ENCODE measurements around the gene WDR55. TPM values are rescaled to one million over a fixed set of nuclear protein-coding genes. Genes with fewer than 3 reads are reported as not detected.

WDR55 gene
- total RNA-seq, 2 donors from 2014 or later = 20.4 to 23.1 TPM

GRCh38 chr5:140694276-140694675 lies 29.6 kb downstream of the WDR55 start:
- TF ChIP-seq CTCF (conservative IDR thresholded peaks at IDR 0.05) = no peak
- no peak overlapping the region for H3K4me3 Mint-ChIP-seq
- H3K36me3 Mint-ChIP-seq (ENCODE audit: low read depth) = peaks cover 62% of the 10 kb centered on the region
- Histone ChIP-seq H3K27me3 (ENCODE audit: control insufficient read depth, insufficient read depth, low read length, poor library complexity, severe bottlenecking) (no peaks in the 10 kb centered on the region), H3K4me3 (ENCODE audit: low read length) (no peak overlapping the region), H3K27ac (ENCODE audit: low read depth, low read length) (no peak overlapping the region), H3K9me3 (ENCODE audit: control insufficient read depth, low read length) (no peaks in the 10 kb centered on the region), H3K4me1 (ENCODE audit: control insufficient read depth, insufficient read depth, low read length) (peaks cover 22% of the 10 kb centered on the region), H3K9ac (ENCODE audit: extremely low read depth, low read length, poor library complexity, severe bottlenecking) (no peak overlapping the region), H3K36me3 (ENCODE audit: control insufficient read depth, insufficient read depth, low read length) (peaks cover 64% of the 10 kb centered on the region)
- no peaks in the 10 kb centered on the region for H3K27me3 Mint-ChIP-seq (ENCODE audit: insufficient read depth)
- DNase-seq = no peak
- peaks cover 31% of the 10 kb centered on the region for H3K4me1 Mint-ChIP-seq
- WGBS, 2 experiments (ENCODE audit: insufficient coverage in 1 of 2, insufficient read length in 1 of 2) = 93 to 95% methylated on average over 5 of the region's 5 CpGs
- H3K27ac Mint-ChIP-seq = no peak overlapping the region
- H3K9me3 Mint-ChIP-seq = no peaks in the 10 kb centered on the region

GRCh38 chr5:140696891-140697492 lies 32.3 kb downstream of the WDR55 start:
- Mint-ChIP-seq H3K9me3 (no peaks in the 10 kb centered on the region), H3K27ac (peak overlapping the region; percentile 94), H3K4me1 (peaks cover 33% of the 10 kb centered on the region), H3K36me3 (ENCODE audit: low read depth) (peaks cover 64% of the 10 kb centered on the region), H3K4me3 (peak overlapping the region; percentile 47), H3K27me3 (ENCODE audit: insufficient read depth) (no peaks in the 10 kb centered on the region)
- no peak overlapping the region for H3K9ac ChIP-seq (ENCODE audit: extremely low read depth, low read length, poor library complexity, severe bottlenecking)
- no peak for TF ChIP-seq CTCF (conservative IDR thresholded peaks at IDR 0.05)
- H3K4me3 ChIP-seq (ENCODE audit: low read length) = peak overlapping the region; percentile 6
- H3K27me3 ChIP-seq (ENCODE audit: control insufficient read depth, insufficient read depth, low read length, poor library complexity, severe bottlenecking) = no peaks in the 10 kb centered on the region
- no peaks in the 10 kb centered on the region for H3K9me3 ChIP-seq (ENCODE audit: control insufficient read depth, low read length)
- peaks cover 72% of the 10 kb centered on the region for H3K36me3 ChIP-seq (ENCODE audit: control insufficient read depth, insufficient read depth, low read length)
- DNase-seq = peak; percentile 71
- peaks cover 22% of the 10 kb centered on the region for H3K4me1 ChIP-seq (ENCODE audit: control insufficient read depth, insufficient read depth, low read length)
- H3K27ac ChIP-seq (ENCODE audit: low read depth, low read length) = no peak overlapping the region
- WGBS, 2 experiments (ENCODE audit: insufficient coverage in 1 of 2, insufficient read length in 1 of 2) = 72 to 89% methylated on average over 3 to 4 of the region's 4 CpGs

- H3K9me3 ChIP-seq (ENCODE audit: control insufficient read depth, low read length) = no peaks in the 10 kb centered on the region
- Mint-ChIP-seq H3K27me3 (ENCODE audit: insufficient read depth) (no peaks in the 10 kb centered on the region), H3K36me3 (ENCODE audit: low read depth) (peaks cover 74% of the 10 kb centered on the region)
Observed at GRCh38 chr5:140700177-140701144, 35.8 kb downstream of the WDR55 start, which contains the start of gene ZMAT2. Gene ZMAT2 (plus strand): TSS chr5:140700447. CDS start chr5:140700461, 14 bp downstream.

More at GRCh38 chr5:140700177-140701144, 35.8 kb downstream of the WDR55 start, which contains the start of gene ZMAT2:
- Mint-ChIP-seq H3K9me3 (no peaks in the 10 kb centered on the region), H3K4me1 (peaks cover 30% of the 10 kb centered on the region), H3K4me3 (peak within 1 kb of the TSS; percentile 97), H3K27ac (peak within 1 kb of the TSS; percentile 97)
- peaks cover 87% of the 10 kb centered on the region for H3K36me3 ChIP-seq (ENCODE audit: control insufficient read depth, insufficient read depth, low read length)
- H3K9ac ChIP-seq (ENCODE audit: extremely low read depth, low read length, poor library complexity, severe bottlenecking) = peak within 1 kb of the TSS; percentile 54
- no peak for TF ChIP-seq CTCF (conservative IDR thresholded peaks at IDR 0.05)
- H3K4me1 ChIP-seq (ENCODE audit: control insufficient read depth, insufficient read depth, low read length) = peaks cover 17% of the 10 kb centered on the region
- DNase-seq = peak; percentile 97
- 2 to 5% methylated on average over 18 to 44 of the region's 44 CpGs for WGBS, 2 experiments (ENCODE audit: insufficient coverage in 1 of 2, insufficient read length in 1 of 2)
- no peaks in the 10 kb centered on the region for H3K27me3 ChIP-seq (ENCODE audit: control insufficient read depth, insufficient read depth, low read length, poor library complexity, severe bottlenecking)
- H3K27ac ChIP-seq (ENCODE audit: low read depth, low read length) = no peak within 1 kb of the TSS
- peak within 1 kb of the TSS; percentile 95 for H3K4me3 ChIP-seq (ENCODE audit: low read length)

All from endodermal cell (in vitro differentiated cells).